Suprapubic skin (tissue), 3 donors: ENCODE measurements around the gene GMDS.

Experiments used
- CTCF ChIP-seq, 2 donors: fragments of 200-600 bp in 1 of 2; fragments of 450-650 bp in 1 of 2; sonication (generic) in 1 of 2; IDR thresholded peaks; one replicate each; pipeline ENCODE4 v1.5.1; 2016 to 2019; ENCODE audit warnings: antibody characterized with exemption in 2 of 2, mild to moderate bottlenecking in 1 of 2, moderate library complexity in 1 of 2
- POLR2AphosphoS5 ChIP-seq, 3 donors: sonication (generic); formaldehyde crosslinking; IDR thresholded peaks; one replicate each; pipeline ENCODE4 v1.6.1; 2017; ENCODE audit warnings: antibody characterized with exemption in 3 of 3

- TF ChIP-seq CTCF (IDR thresholded peaks at IDR 0.05) (no peak), POLR2AphosphoS5 (IDR thresholded peaks at IDR 0.05) (peak in 1 of 3 donors; percentile 50)
Observed at GRCh38 chr6:2157441-2158127, 87.8 kb downstream of the GMDS start.
